Neutrophil (primary cell): Measurements from ENCODE around the gene SEC14L3.

Experiments
- H3K27ac ChIP-seq: fragments of 200-600 bp; sonication (generic); 2 replicates; pipeline ENCODE4 v1.5.1; 2016; ENCODE audit warnings: mild to moderate bottlenecking, moderate library complexity
- H3K27me3 ChIP-seq: fragments of 200-600 bp; sonication (generic); 2 replicates; pipeline ENCODE4 v1.6.0; 2016; ENCODE audit warnings: mild to moderate bottlenecking
- H3K36me3 ChIP-seq: fragments of 200-600 bp; sonication (generic); 2 replicates; pipeline ENCODE4 v1.5.1; 2017
- H3K4me1 ChIP-seq, 2 experiments: fragments of 200-600 bp in 1 of 2; sonication (generic) in 1 of 2; 1 replicate in 1 of 2; 2 replicates in 1 of 2; pipeline versions ENCODE4 v1.5.1 to v1.6.1; 2013 to 2016; ENCODE audit warnings: low read depth in 1 of 2, low read length in 1 of 2, mild to moderate bottlenecking in 1 of 2, moderate library complexity in 1 of 2; ENCODE audit not compliant: control insufficient read depth in 1 of 2, insufficient read depth in 1 of 2
- H3K4me3 ChIP-seq, 2 experiments: fragments of 200-600 bp in 1 of 2; sonication (generic) in 1 of 2; 1 replicate in 1 of 2; 2 replicates in 1 of 2; pipeline ENCODE4 v1.5.1; 2013 to 2016; ENCODE audit warnings: low read depth in 1 of 2, low read length in 1 of 2, mild to moderate bottlenecking in 1 of 2, moderate library complexity in 1 of 2
- H3K9me3 ChIP-seq: fragments of 200-600 bp; sonication (generic); 2 replicates; pipeline ENCODE4 v1.5.1; 2016
- CTCF ChIP-seq: fragments of 200-600 bp; sonication (generic); IDR thresholded peaks from 2 replicates; pipeline ENCODE4 v1.5.1; 2016; ENCODE audit warnings: antibody characterized with exemption

SEC14L3 gene

GRCh38 chr22:30439836-30440235 lies 32.0 kb downstream of the SEC14L3 start:
- H3K9me3 ChIP-seq: peaks cover 3% of the 10 kb centered on the region
- no peak overlapping the region for H3K4me3 ChIP-seq
- H3K36me3 ChIP-seq: no peaks in the 10 kb centered on the region
- peaks cover 9 to 18% of the 10 kb centered on the region in 2 experiments for H3K4me1 ChIP-seq
- H3K27ac ChIP-seq: no peak overlapping the region
- peaks cover 73% of the 10 kb centered on the region for H3K27me3 ChIP-seq
- TF ChIP-seq CTCF: no peak

GRCh38 chr22:30439226-30439625 lies 32.6 kb downstream of the SEC14L3 start:
- Histone ChIP-seq H3K27ac (no peak overlapping the region), H3K36me3 (no peaks in the 10 kb centered on the region), H3K4me1 (peaks cover 9 to 18% of the 10 kb centered on the region in 2 experiments), H3K27me3 (peaks cover 67% of the 10 kb centered on the region), H3K9me3 (peaks cover 3% of the 10 kb centered on the region), H3K4me3 (no peak overlapping the region)
- no peak for TF ChIP-seq CTCF

GRCh38 chr22:30438559-30438958 lies 33.3 kb downstream of the SEC14L3 start:
- no peak overlapping the region for H3K27ac ChIP-seq
- H3K36me3 ChIP-seq: no peaks in the 10 kb centered on the region
- TF ChIP-seq CTCF: no peak
- H3K4me1 ChIP-seq: peaks cover 9 to 18% of the 10 kb centered on the region in 2 experiments
- peaks cover 60% of the 10 kb centered on the region for H3K27me3 ChIP-seq
- H3K9me3 ChIP-seq: peaks cover 3% of the 10 kb centered on the region
- H3K4me3 ChIP-seq: no peak overlapping the region

GRCh38 chr22:30436196-30436595 lies 35.6 kb downstream of the SEC14L3 start:
- Histone ChIP-seq H3K4me1 (peaks cover 3 to 5% of the 10 kb centered on the region in 2 experiments), H3K4me3 (no peak overlapping the region), H3K27me3 (peaks cover 41% of the 10 kb centered on the region), H3K9me3 (peaks cover 3% of the 10 kb centered on the region), H3K27ac (peak overlapping the region; percentile 61), H3K36me3 (no peaks in the 10 kb centered on the region)
- TF ChIP-seq CTCF: no peak

GRCh38 chr22:30435674-30436126 lies 36.1 kb downstream of the SEC14L3 start:
- peaks cover 3% of the 10 kb centered on the region for H3K9me3 ChIP-seq
- no peak for TF ChIP-seq CTCF
- H3K36me3 ChIP-seq: no peaks in the 10 kb centered on the region
- H3K27me3 ChIP-seq: peaks cover 36% of the 10 kb centered on the region
- no peak overlapping the region for H3K4me3 ChIP-seq
- H3K4me1 ChIP-seq: peaks cover 3 to 5% of the 10 kb centered on the region in 2 experiments
- H3K27ac ChIP-seq: peak overlapping the region; percentile 61

- no peak overlapping the region for H3K27ac ChIP-seq
- H3K4me3 ChIP-seq: no peak overlapping the region
- peaks cover 3 to 5% of the 10 kb centered on the region in 2 experiments for H3K4me1 ChIP-seq
- H3K36me3 ChIP-seq: no peaks in the 10 kb centered on the region
- peaks cover 3% of the 10 kb centered on the region for H3K9me3 ChIP-seq
- H3K27me3 ChIP-seq: peaks cover 28% of the 10 kb centered on the region
- no peak for TF ChIP-seq CTCF
Observed at GRCh38 chr22:30434843-30435242, 37.0 kb downstream of the SEC14L3 start.
